Skeletal muscle tissue (tissue), 4 donors: Measurements from ENCODE around the gene ODAD2. TPM values are rescaled to one million over a fixed set of nuclear protein-coding genes. Genes with fewer than 3 reads are reported as not detected.

Experiments
- H3K27ac ChIP-seq: one replicate; pipeline ENCODE4 v1.7.0; 2013; ENCODE audit warnings: mild to moderate bottlenecking, low read depth, low read length, inconsistent platforms
- H3K27me3 ChIP-seq, 3 donors: one replicate each; pipeline ENCODE4 v1.7.0; 2013; ENCODE audit warnings: low read length in 3 of 3; ENCODE audit not compliant: control insufficient read depth in 3 of 3, insufficient read depth in 3 of 3
- H3K36me3 ChIP-seq, 3 donors: one replicate each; pipeline ENCODE4 v1.7.0; 2013; ENCODE audit warnings: low read length in 3 of 3; ENCODE audit not compliant: control insufficient read depth in 3 of 3, insufficient read depth in 3 of 3
- H3K4me1 ChIP-seq, 3 donors: one replicate each; pipeline ENCODE4 v1.7.0; 2013; ENCODE audit warnings: low read length in 3 of 3, mild to moderate bottlenecking in 3 of 3; ENCODE audit not compliant: control insufficient read depth in 3 of 3, insufficient read depth in 3 of 3
- H3K4me3 ChIP-seq, 3 donors: one replicate each; pipeline ENCODE4 v1.7.0; 2013; ENCODE audit warnings: low read length in 3 of 3
- H3K9ac ChIP-seq, 3 donors: one replicate each; pipeline ENCODE4 v1.7.0; 2013; ENCODE audit warnings: low read length in 3 of 3, mild to moderate bottlenecking in 3 of 3, moderate library complexity in 2 of 3, low read depth in 1 of 3
- H3K9me3 ChIP-seq, 3 donors: one replicate each; pipeline ENCODE4 v1.7.0; 2013; ENCODE audit warnings: low read length in 3 of 3; ENCODE audit not compliant: control insufficient read depth in 3 of 3
- total RNA-seq: library from RNA; depleted of rRNA; stranded (reverse); fragments of >200 nt; gene quantifications from one replicate; pipeline ENCODE4 v1.2.3, GENCODE V29; 2014
- donor health status: Osteomylitis.

The ODAD2 gene
- total RNA-seq, 1 donor from 2014 or later = 0.52 TPM

DNA sequence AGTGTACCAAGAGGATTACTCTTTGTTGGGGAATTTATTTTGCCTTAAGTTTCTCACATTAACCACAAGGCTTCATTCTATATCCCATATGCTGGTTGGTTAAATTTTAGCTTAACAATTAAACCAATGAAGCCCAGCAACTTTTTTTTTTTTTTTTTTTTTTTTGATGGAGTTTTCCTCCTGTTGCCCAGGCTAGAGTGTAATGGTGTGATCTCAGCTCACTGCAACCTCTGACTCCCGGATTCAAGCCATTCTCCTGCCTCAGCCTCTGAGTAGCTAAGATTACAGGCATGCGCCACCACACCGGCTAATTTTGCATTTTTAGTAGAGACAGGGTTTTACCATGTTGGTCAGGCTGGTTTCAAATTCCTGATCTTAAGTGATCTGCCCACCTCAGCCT is 178.2 kb downstream of the ODAD2 start:
- H3K9ac ChIP-seq = no peak overlapping the region
- H3K27ac ChIP-seq = no peak overlapping the region
- peaks cover 2 to 11% (median 5%) of the 10 kb centered on the region in 3 donors for H3K4me1 ChIP-seq
- H3K27me3 ChIP-seq = no peaks in the 10 kb centered on the region
- no peaks in the 10 kb centered on the region for H3K36me3 ChIP-seq
- no peak overlapping the region for H3K4me3 ChIP-seq
- H3K9me3 ChIP-seq = peaks cover 0 to 3% (median 0%) of the 10 kb centered on the region in 3 donors

DNA sequence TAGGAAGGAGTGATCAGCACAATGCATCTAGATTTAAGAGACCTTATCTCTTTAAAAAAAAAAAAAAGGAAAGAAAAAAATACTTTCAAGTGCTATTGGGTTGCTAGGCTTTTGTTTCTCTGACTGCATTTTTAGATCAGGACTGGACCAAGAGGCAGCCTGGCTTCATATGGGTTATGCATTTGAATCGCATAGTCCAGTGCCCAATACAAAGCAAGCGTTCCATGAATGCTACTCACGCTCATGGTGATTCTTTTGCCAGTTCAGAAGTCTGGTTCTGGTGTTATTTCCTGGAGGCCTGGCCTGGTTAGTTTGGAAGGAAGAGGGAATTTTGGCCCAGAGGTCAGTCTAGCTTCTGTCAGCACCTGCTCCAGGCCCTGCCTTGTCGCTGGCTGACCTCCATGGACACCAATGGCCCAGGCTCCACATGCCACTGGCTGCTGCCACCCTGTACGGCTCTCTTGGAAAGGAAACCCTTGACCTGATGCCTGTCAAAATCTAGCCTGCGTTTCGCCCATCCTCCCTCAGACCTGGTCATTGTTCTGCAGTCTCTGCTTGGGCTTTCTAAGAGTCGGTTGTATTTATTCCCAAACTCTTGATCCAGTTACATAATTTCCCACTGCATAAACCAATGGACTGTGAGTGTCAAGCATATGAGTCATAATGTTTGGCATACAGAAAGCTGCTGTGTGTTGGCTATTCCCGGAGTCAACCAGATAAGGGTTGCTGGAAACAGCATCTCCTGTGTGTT is 178.9 kb downstream of the ODAD2 start:
- Histone ChIP-seq H3K9ac (no peak overlapping the region), H3K4me1 (peaks cover 2 to 11% (median 5%) of the 10 kb centered on the region in 3 donors), H3K9me3 (peaks cover 0 to 3% (median 0%) of the 10 kb centered on the region in 3 donors), H3K36me3 (no peaks in the 10 kb centered on the region), H3K27me3 (no peaks in the 10 kb centered on the region), H3K27ac (peak overlapping the region; percentile 66), H3K4me3 (peak overlapping the region in 1 of 3 donors; percentile 2)

DNA sequence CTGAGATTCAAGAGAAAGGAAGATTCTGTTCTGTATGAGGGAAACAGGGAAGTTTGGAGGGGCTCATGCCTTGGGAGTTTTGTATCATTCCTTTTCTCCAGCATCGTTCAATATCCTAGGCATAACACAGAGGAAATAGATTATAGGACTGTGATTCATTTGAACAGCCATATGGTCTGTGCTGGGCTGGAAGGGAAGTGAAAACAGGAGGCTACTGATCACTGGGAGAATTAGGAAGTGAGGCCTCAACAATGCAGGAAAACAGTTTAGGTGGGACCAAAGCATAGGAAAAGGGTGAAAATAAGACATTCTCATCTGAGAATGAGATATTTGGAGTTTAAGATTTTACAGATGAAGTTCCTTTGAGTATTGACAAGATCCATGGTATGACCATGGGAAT is 182.6 kb downstream of the ODAD2 start:
- Histone ChIP-seq H3K4me3 (no peak overlapping the region), H3K36me3 (no peaks in the 10 kb centered on the region), H3K9me3 (no peaks in the 10 kb centered on the region), H3K9ac (no peak overlapping the region), H3K4me1 (peaks cover 2 to 11% (median 5%) of the 10 kb centered on the region in 3 donors), H3K27me3 (peaks cover 0 to 2% (median 0%) of the 10 kb centered on the region in 3 donors), H3K27ac (no peak overlapping the region)

DNA sequence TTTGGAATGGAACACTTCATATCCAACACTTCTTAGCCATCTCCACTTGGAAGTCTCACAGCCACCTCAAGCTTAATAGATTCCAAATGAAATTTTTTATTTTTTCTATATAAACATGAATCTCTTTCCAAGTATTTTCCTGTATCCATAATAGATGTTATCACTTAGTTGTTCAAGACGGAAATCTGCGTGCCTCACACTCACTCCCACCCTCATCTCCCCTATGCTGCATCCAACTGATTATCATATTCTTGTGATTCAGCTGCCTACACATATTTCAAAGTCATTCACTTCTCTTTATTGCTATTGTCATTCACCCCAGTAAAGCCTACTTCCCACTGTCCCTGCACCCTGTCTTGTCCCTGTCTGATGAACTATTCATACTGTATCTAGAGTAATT is 183.0 kb downstream of the ODAD2 start:
- Histone ChIP-seq H3K27ac (no peak overlapping the region), H3K9ac (no peak overlapping the region), H3K4me3 (no peak overlapping the region), H3K9me3 (no peaks in the 10 kb centered on the region), H3K36me3 (no peaks in the 10 kb centered on the region), H3K4me1 (peaks cover 2 to 9% (median 5%) of the 10 kb centered on the region in 3 donors), H3K27me3 (peaks cover 0 to 2% (median 0%) of the 10 kb centered on the region in 3 donors)

DNA sequence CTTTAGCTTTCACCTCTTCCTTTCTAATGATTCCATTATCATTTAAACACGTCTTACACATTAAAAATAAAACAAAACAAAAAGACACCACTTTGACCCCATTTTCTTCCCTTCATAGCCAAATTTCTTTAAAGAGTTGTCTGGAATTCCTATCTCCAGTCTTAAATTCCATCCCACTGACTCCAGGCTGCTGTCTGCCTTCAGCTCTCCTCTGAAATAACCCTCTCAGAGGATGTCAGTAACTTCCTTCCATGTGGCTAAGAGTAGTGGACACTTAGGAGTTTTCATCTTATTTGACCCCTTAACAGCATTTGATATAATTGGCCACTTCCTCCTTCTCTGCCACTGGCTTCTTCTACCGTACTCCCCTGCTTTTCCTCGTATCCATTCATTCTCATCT is 183.6 kb downstream of the ODAD2 start:
- H3K4me1 ChIP-seq = peaks cover 2 to 6% (median 5%) of the 10 kb centered on the region in 3 donors
- H3K27ac ChIP-seq = no peak overlapping the region
- no peaks in the 10 kb centered on the region for H3K9me3 ChIP-seq
- no peak overlapping the region for H3K9ac ChIP-seq
- no peaks in the 10 kb centered on the region for H3K36me3 ChIP-seq
- peaks cover 0 to 2% (median 0%) of the 10 kb centered on the region in 3 donors for H3K27me3 ChIP-seq
- no peak overlapping the region for H3K4me3 ChIP-seq

DNA sequence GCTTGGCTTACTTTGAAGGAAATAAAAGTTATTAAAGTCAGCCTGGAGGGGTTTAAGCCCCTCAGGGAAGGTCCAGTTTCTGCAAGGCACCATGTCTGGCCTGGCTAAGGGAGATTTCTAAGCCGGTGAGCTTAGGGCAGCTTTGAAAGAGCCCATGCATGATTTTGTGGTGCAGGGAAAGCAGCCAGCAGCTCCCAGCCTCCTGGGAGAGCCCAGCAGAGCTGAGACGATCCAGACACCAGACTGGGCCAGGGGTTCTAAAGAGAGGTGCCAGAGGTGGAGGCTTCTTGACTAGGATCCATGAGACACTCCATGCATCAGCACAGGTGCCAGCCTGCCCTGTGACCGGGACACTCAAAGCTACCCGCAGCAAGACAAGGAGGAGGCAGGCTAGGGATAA is 193.7 kb downstream of the ODAD2 start:
- H3K9me3 ChIP-seq = no peaks in the 10 kb centered on the region

DNA sequence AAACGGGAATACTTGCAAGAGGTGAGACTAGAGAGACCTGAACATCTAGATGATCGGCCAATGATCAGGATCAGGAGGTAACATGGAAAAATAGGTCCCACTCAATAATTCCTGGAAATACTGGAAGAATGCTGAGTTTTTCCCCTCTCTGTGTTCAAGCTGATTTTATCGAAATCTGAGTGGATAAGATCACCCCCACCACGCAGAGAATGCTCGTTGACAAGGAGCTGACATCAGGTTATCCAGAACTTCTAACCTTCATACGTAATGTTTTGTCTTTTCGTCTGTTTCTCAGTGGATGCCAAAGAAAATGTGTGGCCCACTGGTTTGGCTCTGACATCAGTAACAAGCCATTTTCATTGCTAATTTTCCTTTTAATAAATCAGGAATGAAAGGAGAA is 194.7 kb downstream of the ODAD2 start:
- Histone ChIP-seq H3K9me3 (no peaks in the 10 kb centered on the region), H3K4me3 (no peak overlapping the region), H3K27me3 (peaks cover 0 to 19% (median 2%) of the 10 kb centered on the region in 3 donors), H3K27ac (no peak overlapping the region), H3K4me1 (no peaks in the 10 kb centered on the region), H3K36me3 (no peaks in the 10 kb centered on the region), H3K9ac (no peak overlapping the region)

More for the DNA sequence above, 193.7 kb downstream of the ODAD2 start:
- H3K27ac ChIP-seq = no peak overlapping the region
- no peaks in the 10 kb centered on the region for H3K36me3 ChIP-seq
- H3K27me3 ChIP-seq = peaks cover 0 to 19% (median 2%) of the 10 kb centered on the region in 3 donors
- H3K4me1 ChIP-seq = no peaks in the 10 kb centered on the region
- H3K4me3 ChIP-seq = no peak overlapping the region
- no peak overlapping the region for H3K9ac ChIP-seq

DNA sequence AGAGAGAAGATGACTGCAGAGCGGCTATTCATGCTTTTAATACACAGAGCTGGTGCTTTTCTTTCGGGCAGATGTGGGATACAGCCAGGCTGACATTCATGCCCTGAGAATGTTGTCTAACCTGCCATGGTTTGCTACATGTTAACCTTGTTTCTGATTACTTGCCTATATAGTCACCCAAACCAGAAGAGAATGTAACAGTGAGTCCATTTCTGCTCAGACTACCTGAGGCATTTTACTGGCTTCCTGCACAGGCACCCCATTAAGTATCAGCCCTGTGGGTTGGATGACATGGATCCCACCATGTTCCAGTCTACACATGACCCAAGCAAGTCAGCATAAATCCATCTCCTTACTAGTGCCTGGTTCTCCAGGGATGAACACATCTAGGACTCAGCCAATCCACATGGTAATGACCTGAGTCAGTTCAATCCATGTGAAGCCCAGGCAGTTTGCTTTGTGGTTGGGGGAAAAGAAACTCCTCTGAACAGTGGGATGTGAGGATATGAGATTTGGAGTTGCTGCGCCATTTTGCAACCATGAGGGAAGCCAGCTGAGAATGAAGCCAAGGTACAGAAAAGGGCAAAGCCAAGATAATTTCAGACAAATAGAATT is 197.6 kb downstream of the ODAD2 start:
- Histone ChIP-seq H3K36me3 (no peaks in the 10 kb centered on the region), H3K9me3 (no peaks in the 10 kb centered on the region), H3K4me3 (no peak overlapping the region), H3K4me1 (no peaks in the 10 kb centered on the region), H3K27me3 (peaks cover 0 to 19% (median 2%) of the 10 kb centered on the region in 3 donors), H3K27ac (no peak overlapping the region), H3K9ac (no peak overlapping the region)

DNA sequence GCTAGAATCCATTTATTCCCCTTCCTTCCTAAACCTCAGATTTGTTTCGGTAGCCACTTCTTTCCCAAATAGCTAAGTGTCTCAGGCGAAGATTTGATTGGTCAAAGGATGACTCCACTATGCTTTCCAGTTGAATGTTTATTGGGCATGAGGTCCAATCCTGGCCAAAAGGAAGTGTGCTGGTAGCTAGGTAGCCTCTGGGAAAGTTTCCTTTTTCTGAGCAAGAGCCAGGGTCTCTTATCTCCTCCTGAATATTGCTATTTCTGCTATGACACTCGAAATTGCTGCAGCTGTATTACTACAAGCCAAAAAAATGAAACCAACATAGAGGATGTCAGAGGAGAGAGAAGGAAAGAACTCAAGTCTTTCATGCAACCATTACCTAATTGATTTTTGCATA is 199.8 kb downstream of the ODAD2 start:
- no peaks in the 10 kb centered on the region for H3K4me1 ChIP-seq
- H3K36me3 ChIP-seq = no peaks in the 10 kb centered on the region

DNA sequence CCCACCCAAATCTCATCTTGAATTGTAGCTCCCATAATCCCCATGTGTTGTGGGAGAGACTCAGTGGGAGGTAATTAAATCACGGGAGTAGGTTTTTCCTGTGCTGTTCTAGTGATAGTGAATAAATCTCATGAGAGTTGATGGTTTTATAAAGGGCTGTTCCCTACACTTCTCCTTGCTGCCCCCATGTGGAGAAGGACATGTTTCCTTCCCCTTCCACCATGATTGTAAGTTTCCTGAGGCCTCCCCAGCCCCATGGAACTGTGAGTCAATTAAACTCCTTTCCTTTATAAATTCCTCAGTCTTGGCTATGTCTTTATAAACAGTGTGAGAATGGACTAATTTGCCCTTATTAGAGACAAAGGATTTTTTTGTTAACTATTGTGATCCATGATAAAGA is 204.7 kb downstream of the ODAD2 start:
- Histone ChIP-seq H3K9ac (no peak overlapping the region), H3K27ac (no peak overlapping the region), H3K27me3 (peaks cover 0 to 4% (median 0%) of the 10 kb centered on the region in 3 donors), H3K36me3 (no peaks in the 10 kb centered on the region), H3K9me3 (no peaks in the 10 kb centered on the region), H3K4me1 (no peaks in the 10 kb centered on the region), H3K4me3 (no peak overlapping the region)

More for the DNA sequence above, 199.8 kb downstream of the ODAD2 start:
- H3K9me3 ChIP-seq = no peaks in the 10 kb centered on the region
- H3K9ac ChIP-seq = no peak overlapping the region
- no peak overlapping the region for H3K27ac ChIP-seq
- peaks cover 0 to 10% (median 2%) of the 10 kb centered on the region in 3 donors for H3K27me3 ChIP-seq
- H3K4me3 ChIP-seq = no peak overlapping the region
